Measurements from ENCODE around the gene STX12.

GRCh38 chr1:27727126-27727525 lies 45.9 kb upstream of the STX12 start:
- TF ChIP-seq CTCF (conservative IDR thresholded peaks at IDR 0.05; ENCODE audit: low read depth, low read length) = no peak
- no peak for TF ChIP-seq EZH2 (IDR thresholded peaks at IDR 0.05; ENCODE audit: borderline replicate concordance, low read depth, low read length, poor library complexity, severe bottlenecking)

All from A673 (cell line).